Measurements from ENCODE around the gene ZFP28. TPM values are rescaled to one million over a fixed set of nuclear protein-coding genes. Genes with fewer than 3 reads are reported as not detected.

The ZFP28 gene
- total RNA-seq, 3 donors from 2014 or later = 1.6 to 9.6 (median 3.6) TPM

DNA sequence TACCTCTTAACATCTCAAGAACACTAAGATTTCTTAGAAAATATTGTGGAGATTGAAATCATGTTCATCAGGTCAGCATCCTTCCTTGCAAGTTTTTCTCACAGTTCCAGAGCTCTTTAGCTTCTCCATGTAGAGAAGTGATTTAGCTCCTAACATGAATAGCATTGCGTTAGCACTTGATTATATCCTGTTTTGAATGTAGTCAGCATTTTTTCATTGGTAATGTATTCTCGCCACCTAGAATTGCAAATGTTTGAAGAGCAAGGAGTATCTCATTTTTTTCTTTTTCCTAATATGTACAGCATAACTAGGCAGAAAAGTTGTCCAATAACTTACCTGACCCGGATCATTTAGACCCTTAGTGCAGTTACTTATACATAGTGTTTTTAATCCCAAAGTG is 35.2 kb downstream of the ZFP28 start:
- intact Hi-C loops (cut with DNase I, micrococcal nuclease) = no loop called here
- no peak for TF ChIP-seq CTCF (IDR thresholded peaks at IDR 0.05)

DNA sequence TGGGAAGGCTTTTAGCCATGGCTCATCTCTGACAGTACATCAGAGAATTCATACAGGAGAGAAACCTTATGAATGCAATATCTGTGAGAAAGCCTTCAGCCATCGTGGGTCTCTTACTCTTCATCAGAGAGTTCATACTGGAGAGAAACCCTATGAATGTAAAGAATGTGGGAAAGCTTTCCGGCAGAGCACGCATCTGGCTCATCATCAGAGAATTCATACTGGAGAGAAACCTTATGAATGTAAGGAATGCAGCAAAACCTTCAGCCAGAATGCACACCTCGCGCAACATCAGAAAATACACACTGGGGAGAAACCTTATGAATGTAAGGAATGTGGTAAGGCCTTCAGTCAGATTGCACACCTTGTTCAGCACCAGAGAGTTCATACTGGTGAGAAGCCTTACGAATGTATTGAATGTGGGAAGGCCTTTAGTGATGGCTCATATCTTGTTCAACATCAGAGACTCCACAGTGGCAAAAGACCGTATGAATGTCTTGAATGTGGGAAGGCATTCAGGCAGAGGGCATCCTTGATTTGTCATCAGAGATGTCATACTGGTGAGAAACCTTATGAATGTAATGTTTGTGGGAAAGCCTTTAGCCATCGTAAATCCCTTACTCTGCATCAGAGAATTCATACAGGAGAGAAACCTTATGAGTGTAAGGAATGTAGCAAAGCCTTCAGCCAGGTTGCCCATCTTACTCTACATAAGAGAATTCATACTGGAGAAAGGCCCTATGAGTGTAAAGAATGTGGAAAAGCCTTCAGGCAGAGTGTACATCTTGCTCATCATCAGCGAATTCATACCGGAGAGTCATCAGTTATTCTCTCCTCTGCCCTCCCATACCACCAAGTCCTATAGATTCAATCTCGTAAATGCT is 39.2 kb downstream of the ZFP28 start:
- H3K4me3 ChIP-seq = no peak overlapping the region
- no peaks in the 10 kb centered on the region for H3K4me1 ChIP-seq (ENCODE audit: low read depth)
- peaks cover 100% of the 10 kb centered on the region for H3K9me3 ChIP-seq
- H3K36me3 ChIP-seq (ENCODE audit: low read depth) = no peaks in the 10 kb centered on the region
- no peak for TF ChIP-seq CTCF (IDR thresholded peaks at IDR 0.05)
- DNase-seq (no peak), ATAC-seq (no peak)
- intact Hi-C loops (cut with DNase I, micrococcal nuclease) = no loop called here

More for the DNA sequence above, 35.2 kb downstream of the ZFP28 start:
- H3K36me3 ChIP-seq (ENCODE audit: low read depth) = no peaks in the 10 kb centered on the region
- peaks cover 100% of the 10 kb centered on the region for H3K9me3 ChIP-seq
- ATAC-seq (no peak), DNase-seq (no peak)
- no peaks in the 10 kb centered on the region for H3K4me1 ChIP-seq (ENCODE audit: low read depth)
- H3K4me3 ChIP-seq = no peak overlapping the region

GRCh38 chr19:56594446-56594782 is 55.7 kb downstream of the ZFP28 start:
- H3K9me3 ChIP-seq = peaks cover 38% of the 10 kb centered on the region
- H3K4me3 ChIP-seq = no peak overlapping the region
- no peak for DNase-seq
- intact Hi-C loops (cut with DNase I, micrococcal nuclease) = no loop called here
- no peak for ATAC-seq
- peaks cover 4% of the 10 kb centered on the region for H3K4me1 ChIP-seq (ENCODE audit: low read depth)
- TF ChIP-seq CTCF (IDR thresholded peaks at IDR 0.05) = no peak
- H3K36me3 ChIP-seq (ENCODE audit: low read depth) = no peaks in the 10 kb centered on the region

- no peak for TF ChIP-seq CTCF (IDR thresholded peaks at IDR 0.05)
- Histone ChIP-seq H3K36me3 (ENCODE audit: low read depth) (no peaks in the 10 kb centered on the region), H3K9me3 (peaks cover 34% of the 10 kb centered on the region), H3K4me3 (peak within 1 kb of the TSS; percentile 85), H3K4me1 (ENCODE audit: low read depth) (peaks cover 4% of the 10 kb centered on the region)
- DNase-seq (peak; percentile 89 to 92 (median 90)), ATAC-seq (peak; percentile 99)
- intact Hi-C loops (cut with DNase I, micrococcal nuclease) = no loop called here
Observed at GRCh38 chr19:56594783-56595547, 56.2 kb downstream of the ZFP28 start, which contains the start of gene ZNF71. TSS of gene ZNF71 (plus strand) at chr19:56595302. CDS start at chr19:56601559, 6,257 bp downstream.

DNA sequence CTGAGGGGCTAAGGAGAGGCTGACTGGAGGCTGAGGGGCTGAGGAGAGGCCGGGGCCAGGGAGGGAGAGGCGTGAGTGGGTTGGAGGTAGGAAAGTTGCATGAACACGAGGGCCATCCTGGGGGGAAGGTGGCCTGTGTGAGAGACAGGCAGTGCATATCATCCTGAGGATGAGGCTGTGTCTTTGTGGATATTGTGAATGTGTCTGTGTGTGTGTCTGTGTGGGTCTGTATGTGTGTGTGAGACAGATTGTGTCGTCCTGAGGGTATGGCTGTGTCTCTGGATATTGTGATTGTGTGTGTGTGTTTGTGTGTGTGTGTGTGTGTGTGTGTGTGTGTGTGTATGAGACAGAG is 56.8 kb downstream of the ZFP28 start:
- Histone ChIP-seq H3K4me1 (ENCODE audit: low read depth) (peaks cover 4% of the 10 kb centered on the region), H3K36me3 (ENCODE audit: low read depth) (no peaks in the 10 kb centered on the region), H3K9me3 (peaks cover 32% of the 10 kb centered on the region), H3K4me3 (peak overlapping the region; percentile 85)
- intact Hi-C loops (cut with DNase I, micrococcal nuclease) = no loop called here
- TF ChIP-seq CTCF (IDR thresholded peaks at IDR 0.05) = no peak
- ATAC-seq (peak; percentile 48), DNase-seq (no peak)

All from mucosa of descending colon (tissue), 3 donors.